Cardiac muscle cell (in vitro differentiated cells and primary cell): Measurements from ENCODE around the gene SALL2. TPM values are rescaled to one million over a fixed set of nuclear protein-coding genes. Genes with fewer than 3 reads are reported as not detected.

ENCODE experiments used
- DNase-seq, 2 donors: peaks; one replicate each; pipeline versions ENCODE4 v3.0.0 to v3.0.0-alpha.2; 2010 to 2017; ENCODE audit warnings: low read depth in 1 of 2, low spot score in 1 of 2
- H3K27ac ChIP-seq: fragments of 200-600 bp; sonication (generic); 2 replicates; pipeline ENCODE4 v1.5.1; 2016
- H3K27me3 ChIP-seq: fragments of 200-600 bp; sonication (generic); 2 replicates; pipeline ENCODE4 v1.6.0; 2016; ENCODE audit warnings: control low read depth
- H3K36me3 ChIP-seq: fragments of 200-600 bp; sonication (generic); 2 replicates; pipeline ENCODE4 v1.5.1; 2016; ENCODE audit warnings: control low read depth
- H3K4me1 ChIP-seq: fragments of 200-600 bp; sonication (generic); 2 replicates; pipeline ENCODE4 v1.8.1; 2017; ENCODE audit warnings: low read depth, mild to moderate bottlenecking, mixed run types
- H3K4me3 ChIP-seq: fragments of 200-600 bp; sonication (generic); 2 replicates; pipeline ENCODE4 v1.5.1; 2016; ENCODE audit warnings: mild to moderate bottlenecking
- H3K9me3 ChIP-seq: fragments of 200-600 bp; sonication (generic); 2 replicates; pipeline ENCODE4 v1.5.1; 2017; ENCODE audit warnings: low read depth, mild to moderate bottlenecking, control low read depth
- polyA plus RNA-seq: library from polyadenylated mRNA; unstranded; fragments of >200 nt; fragmentation: Nextera tagmentation; extraction: Ambion mirVana; gene quantifications from 2 replicates; pipeline ENCODE4 v1.2.1, GENCODE V29; 2016
- total RNA-seq: library from RNA; depleted of rRNA; stranded (reverse); fragments of >200 nt; gene quantifications from 2 replicates; pipeline ENCODE4 v1.2.3, GENCODE V29; 2016
- TF ChIP-seq, protein P1 (sequence below): IDR thresholded peaks from 2 replicates; pipeline ENCODE4 v1.5.1; 2012; ENCODE audit warnings: low read depth, mild to moderate bottlenecking, low read length

The SALL2 gene
- total and polyA plus RNA-seq, 2 experiments from 2014 or later: 32.5 to 74.6 TPM

DNA sequence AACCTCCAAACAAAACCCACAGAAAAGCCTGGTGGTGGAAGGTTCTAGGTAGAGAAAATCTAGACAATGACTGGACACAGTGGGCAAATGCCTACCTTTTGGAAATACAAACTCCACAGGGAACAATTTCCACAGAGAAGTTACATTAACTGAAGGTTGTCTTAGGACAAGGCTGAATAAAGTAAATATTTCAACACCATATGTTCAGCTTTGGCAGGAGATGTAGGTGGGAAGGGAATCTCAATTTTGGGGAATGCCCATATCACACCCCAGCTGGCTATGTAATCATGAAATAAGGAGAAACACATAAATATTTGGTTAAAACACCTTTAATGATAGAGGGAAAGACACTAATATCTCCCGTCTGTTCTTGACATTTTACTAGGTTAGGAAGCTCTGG lies 5.4 kb downstream of the SALL2 start:
- H3K9me3 ChIP-seq: no peaks in the 10 kb centered on the region
- no peaks in the 10 kb centered on the region for H3K36me3 ChIP-seq
- H3K4me1 ChIP-seq: peaks cover 12% of the 10 kb centered on the region
- H3K27me3 ChIP-seq: no peaks in the 10 kb centered on the region
- no peak overlapping the region for H3K4me3 ChIP-seq
- no peak for DNase-seq
- H3K27ac ChIP-seq: no peak overlapping the region
- TF ChIP-seq, protein P1, sequence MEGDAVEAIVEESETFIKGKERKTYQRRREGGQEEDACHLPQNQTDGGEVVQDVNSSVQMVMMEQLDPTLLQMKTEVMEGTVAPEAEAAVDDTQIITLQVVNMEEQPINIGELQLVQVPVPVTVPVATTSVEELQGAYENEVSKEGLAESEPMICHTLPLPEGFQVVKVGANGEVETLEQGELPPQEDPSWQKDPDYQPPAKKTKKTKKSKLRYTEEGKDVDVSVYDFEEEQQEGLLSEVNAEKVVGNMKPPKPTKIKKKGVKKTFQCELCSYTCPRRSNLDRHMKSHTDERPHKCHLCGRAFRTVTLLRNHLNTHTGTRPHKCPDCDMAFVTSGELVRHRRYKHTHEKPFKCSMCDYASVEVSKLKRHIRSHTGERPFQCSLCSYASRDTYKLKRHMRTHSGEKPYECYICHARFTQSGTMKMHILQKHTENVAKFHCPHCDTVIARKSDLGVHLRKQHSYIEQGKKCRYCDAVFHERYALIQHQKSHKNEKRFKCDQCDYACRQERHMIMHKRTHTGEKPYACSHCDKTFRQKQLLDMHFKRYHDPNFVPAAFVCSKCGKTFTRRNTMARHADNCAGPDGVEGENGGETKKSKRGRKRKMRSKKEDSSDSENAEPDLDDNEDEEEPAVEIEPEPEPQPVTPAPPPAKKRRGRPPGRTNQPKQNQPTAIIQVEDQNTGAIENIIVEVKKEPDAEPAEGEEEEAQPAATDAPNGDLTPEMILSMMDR: no peak

DNA sequence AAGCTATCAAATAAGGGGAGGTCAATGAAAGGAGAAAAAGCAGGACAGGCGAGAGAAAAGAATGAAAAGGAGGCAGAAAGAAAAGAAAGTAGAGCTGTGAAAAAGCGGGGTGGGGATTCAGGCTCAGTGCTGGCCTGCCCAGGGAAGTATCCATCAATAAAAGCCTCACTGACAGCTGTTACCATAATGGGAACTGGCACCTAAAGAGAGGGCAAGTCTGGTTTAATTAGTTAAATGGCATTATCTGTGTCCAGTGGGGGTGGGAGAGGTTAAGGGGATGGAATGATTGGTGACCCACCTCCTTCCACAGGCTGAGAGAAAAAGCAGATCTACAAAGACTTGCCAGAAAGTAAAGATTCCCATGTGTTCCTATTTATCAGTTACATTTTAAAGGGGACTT lies 7.4 kb downstream of the SALL2 start:
- Histone ChIP-seq H3K4me1 (peaks cover 12% of the 10 kb centered on the region), H3K36me3 (no peaks in the 10 kb centered on the region), H3K27ac (peak overlapping the region; percentile 25), H3K9me3 (no peaks in the 10 kb centered on the region), H3K27me3 (no peaks in the 10 kb centered on the region), H3K4me3 (no peak overlapping the region)
- no peak for DNase-seq
- TF ChIP-seq, protein P1: no peak

DNA sequence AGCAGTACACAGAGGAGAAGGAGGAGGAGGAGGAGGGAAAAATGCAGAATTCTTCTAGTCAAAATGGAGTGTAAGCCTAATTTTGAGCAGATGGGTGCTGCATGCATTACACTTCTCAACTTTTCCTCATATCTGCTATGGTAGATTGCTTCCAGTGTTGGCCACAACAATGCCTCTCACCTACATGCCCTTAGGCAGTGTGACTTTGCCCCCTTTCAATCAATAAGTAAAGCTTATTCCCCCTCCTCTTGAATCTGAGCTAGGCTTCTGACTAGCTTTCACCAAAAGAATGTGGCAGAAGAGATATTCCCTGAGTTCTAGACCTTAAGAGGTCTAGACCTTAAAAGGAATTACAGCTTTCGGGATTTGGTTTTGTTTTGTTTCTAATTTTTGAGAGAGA lies 11.8 kb downstream of the SALL2 start:
- H3K4me3 ChIP-seq: no peak overlapping the region
- H3K36me3 ChIP-seq: no peaks in the 10 kb centered on the region
- no peak overlapping the region for H3K27ac ChIP-seq
- TF ChIP-seq, protein P1: no peak
- H3K9me3 ChIP-seq: no peaks in the 10 kb centered on the region
- no peaks in the 10 kb centered on the region for H3K27me3 ChIP-seq
- peaks cover 18% of the 10 kb centered on the region for H3K4me1 ChIP-seq
- DNase-seq: no peak

DNA sequence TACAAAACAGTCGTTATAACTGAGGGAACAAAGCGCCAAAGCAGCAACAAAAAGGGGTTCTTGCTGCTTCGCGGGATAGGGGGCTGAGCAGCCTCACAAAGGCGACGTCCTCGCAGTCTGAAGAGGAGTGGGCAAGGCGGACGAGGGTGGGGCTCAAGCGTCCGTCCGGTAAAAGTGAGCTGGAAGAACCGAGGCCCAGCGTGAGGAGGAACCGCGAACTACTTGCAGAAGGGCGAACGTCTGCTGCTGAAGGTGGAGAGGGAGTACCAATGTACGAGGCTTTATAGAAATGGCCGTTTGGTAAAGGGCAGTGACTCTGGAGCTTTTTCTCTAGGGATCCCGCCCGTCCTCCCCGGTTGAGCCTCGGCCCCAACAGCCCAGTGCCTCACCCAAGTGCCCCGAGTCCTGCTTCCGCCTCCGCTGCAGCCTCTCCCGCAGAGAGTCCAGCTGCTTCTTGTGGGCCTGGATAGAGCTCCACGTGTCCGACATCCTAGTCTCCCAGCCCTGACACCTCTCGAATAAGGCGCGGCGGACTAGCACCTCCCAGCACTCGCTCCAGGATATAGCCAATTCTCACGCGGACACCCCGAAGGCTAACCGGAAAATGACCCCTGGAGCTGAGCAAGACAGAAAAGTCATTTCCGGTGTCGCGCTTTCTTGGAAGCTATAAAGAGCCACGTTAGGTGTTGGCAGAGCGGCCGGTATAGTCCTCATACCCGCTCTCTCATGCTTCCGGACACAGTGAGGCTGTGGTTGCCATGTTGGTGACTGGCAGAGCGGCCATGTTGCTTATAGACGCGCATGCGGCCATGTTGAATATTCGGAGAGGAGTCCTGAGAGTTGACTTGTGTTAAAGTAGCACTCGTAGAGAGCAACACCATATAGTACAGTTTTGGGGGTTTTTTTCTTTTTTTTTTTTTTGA lies 15.2 kb downstream of the SALL2 start, which contains the start of gene METTL3:
TSS of gene METTL3 (minus strand) at position 606 of the 923 bp plus-strand sequence. CDS start at position 489, 117 bp downstream.
- Histone ChIP-seq H3K27me3 (no peaks in the 10 kb centered on the region), H3K36me3 (no peaks in the 10 kb centered on the region), H3K4me1 (peaks cover 7% of the 10 kb centered on the region), H3K27ac (peak within 1 kb of the TSS; percentile 76), H3K4me3 (peak within 1 kb of the TSS; percentile 62), H3K9me3 (no peaks in the 10 kb centered on the region)
- TF ChIP-seq, protein P1: no peak
- DNase-seq: peak; percentile 99 to 100

DNA sequence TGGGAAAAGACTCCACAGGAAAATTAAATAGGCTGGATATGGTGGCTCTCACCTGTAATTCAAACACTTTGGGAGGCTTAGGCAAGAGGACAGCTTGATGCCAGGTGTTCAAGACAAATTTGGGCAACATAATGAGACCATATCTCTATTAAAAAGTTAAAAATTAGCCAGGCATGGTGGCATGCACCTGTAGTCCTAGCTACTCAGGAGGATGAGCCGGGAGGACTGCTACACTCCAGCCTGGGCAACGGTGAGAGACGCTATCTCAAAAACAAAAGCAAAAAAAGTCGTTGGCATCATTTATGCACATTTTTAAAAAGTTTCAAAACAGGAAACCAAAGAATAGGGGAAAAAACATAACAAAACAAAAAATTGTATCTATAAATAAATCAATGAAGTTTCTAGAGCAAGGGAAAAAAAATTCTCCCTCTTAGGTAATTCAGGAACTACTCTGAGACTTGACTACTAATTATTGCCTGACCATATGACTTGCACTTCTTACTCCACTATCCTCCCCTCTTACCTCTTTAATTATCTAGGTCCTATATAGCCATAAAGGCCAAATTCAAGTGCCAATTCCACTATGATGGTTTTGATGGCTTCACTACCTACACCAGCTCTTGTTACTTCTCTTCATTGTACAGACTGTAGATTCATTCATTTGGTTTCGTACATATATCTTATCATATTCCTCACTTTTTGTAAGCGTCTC lies 16.6 kb downstream of the SALL2 start:
- TF ChIP-seq, protein P1: no peak
- H3K4me1 ChIP-seq: peaks cover 7% of the 10 kb centered on the region
- H3K27me3 ChIP-seq: no peaks in the 10 kb centered on the region
- H3K36me3 ChIP-seq: no peaks in the 10 kb centered on the region
- H3K9me3 ChIP-seq: no peaks in the 10 kb centered on the region
- DNase-seq: no peak
- H3K4me3 ChIP-seq: peak overlapping the region; percentile 62
- no peak overlapping the region for H3K27ac ChIP-seq
